Muscle of back (tissue), 11 donors: ENCODE results near the gene FHIT. TPM values are rescaled to one million over a fixed set of nuclear protein-coding genes. Genes with fewer than 3 reads are reported as not detected.

ENCODE experiments used
- DNase-seq, 3 donors: peaks; one replicate each; pipeline versions ENCODE4 v3.0.0 to v3.0.0-alpha.2; 2013
- polyA plus RNA-seq, 10 donors: library from polyadenylated mRNA; unstranded; fragments of 120-200 nt; gene quantifications; one replicate each; pipeline ENCODE4 v1.2.1, GENCODE V29; 2013; ENCODE audit not compliant: insufficient read length in 10 of 10

The FHIT gene
- polyA plus RNA-seq, 10 donors: 4.2 to 8.0 (median 5.8) TPM

DNA sequence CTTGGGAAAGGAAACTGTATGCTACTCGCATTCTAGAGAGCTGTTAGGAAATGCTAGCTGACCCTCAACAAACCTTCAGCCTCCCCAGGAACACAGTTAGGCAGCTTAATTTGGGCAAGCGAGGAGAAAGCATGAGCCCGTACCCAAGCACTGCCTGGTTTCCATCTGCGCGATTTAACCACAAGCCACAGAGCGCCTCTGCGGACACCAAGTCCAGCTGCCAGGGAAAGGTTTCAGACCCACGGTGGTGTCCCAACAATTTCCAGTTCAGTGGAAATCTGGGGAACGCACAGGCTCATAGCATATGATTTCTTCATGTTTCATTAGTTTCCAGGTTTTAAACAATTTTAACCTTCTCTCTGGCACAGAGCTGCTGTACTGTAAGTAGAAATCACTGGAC, 617.6 kb downstream of the FHIT start:
- peak in 1 of 3 donors; percentile 9 for DNase-seq

DNA sequence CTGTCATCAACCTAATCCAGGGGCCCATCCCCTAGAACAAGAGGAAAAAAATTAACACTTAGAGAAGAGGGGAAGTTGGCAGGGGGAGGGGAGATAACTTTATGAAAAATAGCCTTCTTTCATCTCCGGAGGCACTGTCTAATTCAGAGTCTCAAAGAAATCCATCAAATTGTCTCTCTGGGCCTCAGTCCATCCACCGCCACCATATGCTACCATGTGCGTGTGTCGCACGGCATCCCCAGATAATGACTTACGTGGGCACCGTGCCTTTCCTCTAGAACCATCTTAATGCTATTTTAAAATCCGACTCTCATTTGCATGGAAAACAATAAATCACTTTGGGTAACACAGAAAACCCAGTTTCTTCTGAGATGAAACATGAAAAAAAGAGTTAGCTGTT, 619.7 kb downstream of the FHIT start:
- DNase-seq: no peak

DNA sequence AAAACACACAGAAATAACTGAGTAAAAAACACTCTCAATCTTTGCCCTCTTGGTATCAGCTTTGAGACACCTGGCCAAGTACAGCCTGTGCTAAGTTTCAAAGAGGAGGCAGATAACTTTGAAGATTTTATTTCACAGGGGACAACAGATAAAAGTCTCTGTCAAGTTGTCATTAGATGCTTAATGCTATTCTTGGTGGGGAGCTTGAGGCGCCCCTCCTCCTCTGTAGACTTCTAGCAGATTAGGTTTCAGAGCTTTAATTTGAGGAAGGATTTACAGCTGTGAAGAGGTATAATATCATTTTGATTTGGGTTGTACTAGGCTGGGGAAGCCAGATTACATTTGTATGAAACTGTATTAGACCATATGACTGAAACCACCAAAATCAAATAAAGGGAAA, 620.3 kb downstream of the FHIT start:
- DNase-seq: no peak

DNA sequence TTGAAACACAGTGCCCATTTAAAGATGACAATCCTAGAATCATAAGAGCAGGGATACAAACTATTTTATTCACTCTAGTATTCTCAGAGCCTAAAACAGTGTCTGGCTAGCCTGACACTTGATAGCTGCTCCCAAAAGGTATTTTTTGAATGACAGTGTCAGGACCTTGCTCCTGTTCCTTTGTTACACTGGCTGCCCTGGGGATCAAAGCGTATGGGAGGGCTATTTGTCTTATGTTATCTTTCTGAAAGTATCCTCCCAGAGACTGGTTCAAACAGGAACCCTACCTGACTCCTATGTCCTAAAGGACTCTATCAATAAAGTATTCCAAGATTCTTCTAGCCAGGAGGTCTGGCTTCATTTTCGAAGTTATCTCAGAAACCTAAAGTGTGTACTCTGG, 621.4 kb downstream of the FHIT start:
- DNase-seq: no peak

DNA sequence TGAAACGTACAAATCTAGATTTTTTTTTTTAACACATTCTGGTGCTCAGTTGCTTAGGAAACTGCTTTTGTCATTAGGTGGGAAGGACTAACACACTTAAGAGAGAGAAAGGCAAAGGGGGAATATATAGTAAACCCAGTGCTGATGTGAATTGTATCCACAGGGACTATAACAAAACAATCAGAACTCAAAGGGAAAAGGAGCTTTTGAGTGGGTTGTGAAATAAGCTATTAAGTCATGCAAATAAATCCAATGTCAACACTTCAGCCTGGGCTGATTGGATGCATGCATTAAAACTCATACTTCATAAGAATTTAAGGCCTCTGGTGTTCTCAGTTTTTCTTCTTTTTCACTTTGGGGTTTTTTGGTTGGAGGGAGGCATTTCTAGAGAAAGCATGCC, 628.9 kb downstream of the FHIT start:
- DNase-seq: no peak

DNA sequence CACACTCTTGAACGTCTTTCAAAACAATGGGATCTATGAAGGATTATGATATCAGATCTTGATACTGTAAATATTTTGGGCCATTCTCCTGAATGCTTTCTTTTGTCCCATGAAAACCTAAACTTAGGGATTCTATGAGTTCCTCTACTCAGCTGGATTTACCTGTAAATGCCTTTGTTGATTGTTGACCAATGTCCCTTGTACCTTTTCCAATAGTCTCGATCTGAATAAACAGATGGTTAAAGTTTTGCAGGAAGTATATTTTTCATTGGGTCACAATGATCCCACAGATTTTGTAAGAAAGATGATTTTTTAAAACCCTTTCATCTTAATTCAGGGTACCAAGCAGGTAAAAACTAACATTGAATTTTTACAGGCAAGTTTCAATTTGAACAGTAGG, 634.1 kb downstream of the FHIT start:
- DNase-seq: no peak

DNA sequence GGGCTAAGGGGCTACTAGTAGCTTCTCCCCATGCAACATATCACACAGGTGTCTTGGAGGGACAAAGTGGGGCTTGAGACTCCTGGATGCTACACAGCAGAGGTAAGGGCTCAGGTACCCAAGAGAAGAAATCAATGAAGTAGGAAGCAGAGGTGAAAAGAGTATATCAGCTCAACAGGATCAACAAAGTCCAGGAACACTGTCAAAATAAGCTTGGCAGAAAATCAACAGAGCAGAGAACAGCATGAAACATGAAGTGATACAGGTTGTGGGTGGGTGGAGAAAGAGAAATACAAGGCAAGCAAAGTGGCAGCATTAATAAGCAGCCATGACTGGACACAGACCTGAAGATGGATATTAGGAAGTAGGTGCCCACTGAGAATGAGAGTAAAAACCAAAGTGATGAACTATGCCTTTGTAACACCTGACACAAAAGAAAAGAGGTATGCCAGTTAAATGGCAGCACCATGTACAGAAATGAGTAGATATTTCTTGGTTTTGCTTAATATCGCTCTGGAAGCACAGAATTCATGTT, 637.4 kb downstream of the FHIT start:
- no peak for DNase-seq

DNA sequence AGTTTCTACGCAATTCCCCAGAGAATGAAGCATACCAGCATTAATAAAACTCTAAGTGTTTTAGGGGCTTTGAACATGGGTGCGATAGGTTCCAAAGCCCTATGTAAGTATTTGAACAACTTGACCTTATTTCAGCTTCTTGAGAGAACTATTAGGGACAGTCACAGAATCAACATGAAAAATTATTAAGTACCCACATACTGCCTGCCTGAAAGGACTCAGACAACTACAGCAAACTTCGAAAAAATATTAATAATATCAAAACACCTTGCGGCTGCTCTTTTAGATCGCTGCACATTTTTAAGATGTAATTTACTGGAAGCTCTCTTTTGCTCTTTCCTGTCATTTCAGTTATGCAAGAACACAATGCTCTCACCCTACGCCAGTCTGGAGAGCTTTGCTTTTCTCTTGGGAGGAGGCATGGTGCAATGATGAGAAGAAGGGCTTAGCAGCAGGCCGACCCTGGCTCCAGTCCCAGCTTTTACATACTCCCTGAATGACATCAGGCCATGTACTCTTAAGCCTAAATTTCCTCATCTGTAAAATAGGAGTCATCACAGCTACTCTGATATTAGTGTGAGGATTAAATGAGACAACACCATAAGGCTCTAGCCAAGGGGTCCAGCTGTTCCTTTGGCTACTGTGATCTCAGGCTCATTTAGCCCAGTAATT, 640.7 kb downstream of the FHIT start:
- peak; percentile 24 to 69 (median 46) for DNase-seq

DNA sequence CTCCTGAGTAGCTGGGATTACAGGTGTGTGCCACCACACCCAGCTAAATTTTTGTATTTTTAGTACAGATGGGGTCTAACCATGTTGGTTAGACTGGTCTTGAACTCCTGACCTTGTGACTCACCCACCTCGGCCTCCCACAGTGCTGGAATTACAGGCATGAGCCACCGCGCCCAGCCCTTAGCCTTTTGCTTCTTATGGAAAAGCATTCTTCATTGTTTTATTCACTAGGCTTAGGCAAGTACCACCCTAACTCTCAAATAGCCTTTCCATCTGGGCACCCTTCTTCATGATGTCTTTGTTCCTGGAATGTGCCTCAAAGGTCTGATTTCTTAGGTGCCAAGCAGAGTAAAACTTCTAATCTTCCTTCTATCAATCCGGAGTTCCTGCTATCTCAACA, 641.8 kb downstream of the FHIT start:
- no peak for DNase-seq

DNA sequence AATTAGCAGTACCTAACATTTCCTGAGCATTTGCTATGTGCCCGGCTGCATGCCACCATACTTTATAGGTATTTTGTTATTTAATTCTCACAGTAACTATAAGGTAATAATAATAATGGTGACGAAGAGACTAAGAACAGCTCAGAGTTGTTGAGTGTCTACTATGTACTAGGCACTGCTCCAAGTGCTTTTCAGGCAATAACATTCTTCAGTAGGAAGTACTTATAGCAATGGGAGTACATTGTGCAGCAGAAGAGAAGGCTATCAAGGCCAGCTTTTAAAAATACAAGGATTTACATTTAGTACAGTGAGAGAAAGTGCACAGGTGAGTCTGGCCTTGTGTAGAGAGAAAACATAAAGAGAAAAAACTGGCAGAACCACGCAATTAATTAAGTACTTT, 647.4 kb downstream of the FHIT start:
- DNase-seq: no peak

DNA sequence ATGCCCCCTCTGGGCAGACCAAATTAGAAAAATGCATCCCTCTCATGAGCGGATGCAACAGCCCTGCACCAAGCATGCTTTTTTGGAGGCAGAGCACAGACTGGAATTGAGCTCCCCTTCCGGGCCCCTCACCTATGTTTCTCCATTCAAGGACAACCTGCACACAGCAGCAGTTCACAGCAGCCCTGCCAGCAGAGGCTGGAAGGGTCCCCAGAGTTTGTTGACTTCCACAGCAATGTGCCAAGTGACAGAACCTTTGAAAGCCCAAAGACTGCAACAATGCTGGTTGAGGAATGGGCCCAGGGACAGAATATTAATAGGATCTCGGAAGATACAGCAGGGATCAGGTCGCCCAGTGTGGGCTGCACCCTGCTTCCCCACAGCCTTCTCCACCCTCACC, 650.4 kb downstream of the FHIT start:
- no peak for DNase-seq

DNA sequence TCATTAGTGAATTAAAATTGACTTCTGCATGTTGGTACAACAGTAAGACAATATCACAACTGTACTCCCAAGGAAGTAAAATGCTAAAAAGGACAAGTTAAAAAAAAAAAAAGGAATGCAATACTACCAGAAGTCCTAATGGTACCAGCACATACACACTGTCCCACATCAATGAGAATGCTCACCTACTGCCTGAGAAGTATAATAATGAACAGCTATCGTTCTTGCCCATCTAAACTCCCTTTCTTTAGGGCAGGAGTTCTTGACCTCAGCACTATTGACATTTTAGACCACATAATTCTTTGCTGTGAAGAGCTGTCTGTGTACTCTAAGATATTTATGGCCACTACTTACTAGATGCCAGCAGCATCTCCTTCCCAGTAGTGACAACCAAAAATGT, 651.7 kb downstream of the FHIT start:
- no peak for DNase-seq

DNA sequence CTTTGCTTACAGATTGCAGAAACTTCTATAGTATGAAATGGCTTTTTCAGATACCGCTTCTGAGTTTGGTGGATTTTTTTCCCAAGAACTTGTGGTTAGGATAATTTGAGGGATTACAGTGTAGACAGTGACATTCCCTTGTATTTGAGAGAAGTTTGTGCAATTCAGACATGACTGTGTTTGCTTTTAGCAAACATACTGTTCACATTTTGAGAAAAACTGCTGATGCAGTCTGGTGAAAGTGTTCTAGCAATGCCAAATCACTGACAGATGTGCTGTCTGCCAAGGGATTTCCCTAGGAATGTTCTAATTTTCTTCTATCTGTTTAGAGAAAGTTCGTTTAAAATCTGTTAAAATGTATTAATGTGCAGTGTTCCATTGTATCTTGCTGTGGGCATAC, 652.6 kb downstream of the FHIT start:
- peak; percentile 28 to 49 (median 31) for DNase-seq

DNA sequence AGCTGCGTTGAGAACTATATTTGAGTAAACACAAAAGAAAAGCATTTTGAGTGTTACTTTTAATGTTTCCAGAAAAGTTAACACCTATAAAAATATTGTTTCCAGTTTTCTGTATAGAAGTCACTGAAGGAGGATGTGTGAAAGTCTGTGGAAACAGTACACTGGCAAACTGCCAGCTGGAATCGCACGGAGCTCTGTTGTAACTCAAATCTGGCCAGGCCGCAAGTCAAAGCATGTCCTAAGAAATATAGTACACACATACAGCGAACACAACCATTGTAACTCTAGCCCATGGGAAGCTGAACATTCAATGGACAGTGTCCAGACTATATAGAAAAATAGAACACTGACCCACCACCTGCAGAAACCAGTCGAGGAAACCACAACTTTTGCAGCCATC, 657.2 kb downstream of the FHIT start:
- peak; percentile 75 to 94 (median 88) for DNase-seq

DNA sequence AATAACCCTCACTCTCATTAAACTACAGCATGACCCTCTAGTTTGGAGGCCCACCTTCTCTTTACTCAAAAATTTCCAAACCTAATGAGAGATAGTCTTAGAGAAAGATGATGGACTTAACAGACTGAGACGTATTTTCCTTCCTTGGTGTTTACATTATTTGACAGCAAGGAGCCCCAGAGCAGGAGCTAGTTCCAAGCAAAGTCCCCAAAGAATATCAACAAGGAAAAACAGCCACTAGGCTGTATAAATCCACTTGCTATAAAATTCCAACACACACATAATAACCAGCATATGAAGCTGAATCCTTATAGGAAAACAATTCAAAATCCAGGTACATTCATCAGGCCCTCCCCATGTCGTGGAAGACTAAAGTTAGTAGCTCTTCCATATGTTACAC, 660.0 kb downstream of the FHIT start:
- peak in 1 of 3 donors; percentile 51 for DNase-seq

DNA sequence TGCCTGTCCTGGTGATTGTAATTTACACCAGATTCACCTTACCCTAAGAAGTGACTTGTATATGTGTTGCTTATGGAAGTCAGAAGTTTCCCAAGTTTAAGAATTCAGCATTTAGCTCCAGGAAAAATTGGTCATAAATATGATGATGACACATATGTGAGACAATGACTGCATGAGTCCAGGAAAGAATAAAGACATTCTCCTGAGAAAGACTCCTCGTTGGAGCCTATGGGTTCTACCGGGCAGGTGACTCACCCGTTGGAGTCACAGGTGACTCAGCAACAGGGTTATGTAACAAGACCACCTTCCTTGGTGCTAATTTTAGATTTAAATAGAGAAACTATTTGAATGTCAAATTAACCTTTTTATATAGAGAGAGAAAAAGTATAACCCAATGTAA, 662.4 kb downstream of the FHIT start:
- no peak for DNase-seq

DNA sequence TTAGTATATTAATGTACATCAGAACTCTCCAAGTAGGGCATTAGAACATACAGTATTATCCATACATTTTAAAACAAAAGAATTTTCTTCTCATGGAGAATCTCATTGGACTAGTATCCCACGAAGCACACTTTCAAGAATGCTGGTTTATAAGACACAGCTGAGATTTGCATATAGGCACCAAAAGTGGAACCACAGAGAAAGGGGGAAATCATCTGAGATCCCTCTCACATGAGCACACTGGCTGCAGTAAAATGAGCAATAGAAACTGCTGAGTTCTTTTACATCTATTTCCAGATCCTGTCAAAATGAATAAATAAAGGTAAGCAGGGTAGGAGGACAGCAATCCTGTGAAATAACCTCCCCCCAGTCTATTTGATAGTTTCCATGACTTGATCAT, 665.3 kb downstream of the FHIT start:
- DNase-seq: no peak

DNA sequence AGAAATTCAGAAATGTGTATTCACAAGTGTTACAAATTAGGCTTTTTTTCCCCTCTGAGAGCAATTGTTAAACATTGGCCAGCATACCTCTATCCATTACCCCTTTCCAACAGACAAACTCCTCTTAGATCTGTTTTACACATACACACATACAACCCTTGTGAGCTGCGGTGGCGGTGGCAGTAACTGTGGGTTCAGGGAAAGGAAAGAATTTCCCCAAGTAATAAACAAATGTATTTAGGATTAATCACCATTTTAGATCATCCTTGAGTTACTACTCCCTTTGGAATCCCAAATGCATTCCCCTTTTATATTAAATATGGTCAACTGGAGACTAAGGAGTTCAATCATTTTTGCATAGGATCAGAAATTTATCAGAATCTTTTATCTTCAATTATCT, 667.0 kb downstream of the FHIT start:
- peak in 1 of 3 donors; percentile 53 for DNase-seq

DNA sequence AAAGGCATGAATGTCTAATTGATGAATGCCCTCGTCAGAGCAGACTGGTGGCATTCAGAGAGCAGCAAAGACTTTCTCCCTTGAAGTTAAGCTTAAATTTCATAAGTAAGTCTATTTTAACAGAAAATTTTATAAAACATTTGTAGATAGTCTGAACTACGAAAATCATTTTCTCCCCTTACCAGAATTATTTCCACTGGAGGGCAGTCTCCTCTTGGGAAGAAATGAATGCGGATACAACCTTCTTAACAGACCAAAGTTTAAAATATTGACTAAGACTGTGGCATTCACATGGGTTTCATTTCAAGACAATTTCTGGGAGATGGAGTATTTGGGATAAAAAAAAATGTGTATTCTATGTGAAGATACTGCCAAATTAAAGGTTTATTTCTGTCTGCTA, 669.0 kb downstream of the FHIT start:
- peak; percentile 16 to 55 (median 19) for DNase-seq

DNA sequence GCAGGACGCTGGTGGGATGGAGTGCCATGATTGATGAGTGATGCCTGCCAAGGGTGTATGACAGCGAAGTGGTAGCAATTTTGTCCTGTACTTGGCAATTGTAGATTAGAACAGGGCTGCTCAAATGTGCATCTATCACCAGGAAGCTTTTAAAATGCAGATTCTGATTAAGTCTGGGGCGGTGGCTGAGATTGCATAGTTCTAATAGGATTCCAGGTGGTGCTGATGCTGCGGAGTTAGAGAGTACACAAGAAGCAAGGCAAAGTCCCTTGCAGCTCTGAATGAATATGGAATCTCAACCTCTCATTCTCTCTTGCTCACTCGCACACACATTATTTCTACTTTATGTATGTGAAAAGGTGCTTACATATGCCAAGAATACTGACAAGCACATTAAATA, 670.4 kb downstream of the FHIT start:
- DNase-seq: no peak

DNA sequence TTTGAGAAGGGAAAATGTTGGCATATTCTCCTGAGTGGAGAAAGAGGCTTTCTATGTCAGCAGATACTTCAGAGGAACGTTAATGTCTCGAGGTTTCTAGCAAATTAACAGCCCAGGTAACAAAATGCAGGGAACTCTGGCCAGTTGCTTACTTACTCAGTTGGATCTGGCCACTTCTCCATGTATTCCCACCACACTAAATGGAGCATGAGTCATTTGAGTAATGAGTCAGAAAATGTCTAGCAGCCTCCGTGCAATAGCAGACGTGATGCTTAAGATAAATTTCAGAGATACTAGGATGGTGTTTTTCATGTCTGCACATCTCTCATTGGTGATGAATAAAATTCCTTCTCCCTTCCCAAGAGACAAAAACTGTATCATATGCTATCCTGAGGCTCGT, 671.5 kb downstream of the FHIT start:
- DNase-seq: peak in 1 of 3 donors; percentile 84

DNA sequence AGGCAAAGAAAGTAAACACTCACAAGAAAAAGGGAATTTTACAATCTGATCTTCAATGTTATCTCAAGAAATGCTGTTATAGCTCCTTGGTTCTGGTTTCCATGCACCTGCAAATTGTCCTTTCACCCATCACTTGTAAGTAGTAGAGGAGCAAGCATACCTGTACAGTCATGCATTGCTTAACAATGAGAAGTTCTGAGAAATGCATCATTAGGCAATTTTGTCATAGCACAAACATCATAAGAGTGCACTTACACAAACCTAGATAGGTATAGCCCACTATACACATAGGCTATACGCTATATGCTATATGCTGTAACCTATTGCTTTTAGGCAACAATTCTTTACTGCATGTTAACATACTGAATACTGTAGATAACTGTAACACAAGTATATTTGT, 672.3 kb downstream of the FHIT start:
- DNase-seq: no peak

DNA sequence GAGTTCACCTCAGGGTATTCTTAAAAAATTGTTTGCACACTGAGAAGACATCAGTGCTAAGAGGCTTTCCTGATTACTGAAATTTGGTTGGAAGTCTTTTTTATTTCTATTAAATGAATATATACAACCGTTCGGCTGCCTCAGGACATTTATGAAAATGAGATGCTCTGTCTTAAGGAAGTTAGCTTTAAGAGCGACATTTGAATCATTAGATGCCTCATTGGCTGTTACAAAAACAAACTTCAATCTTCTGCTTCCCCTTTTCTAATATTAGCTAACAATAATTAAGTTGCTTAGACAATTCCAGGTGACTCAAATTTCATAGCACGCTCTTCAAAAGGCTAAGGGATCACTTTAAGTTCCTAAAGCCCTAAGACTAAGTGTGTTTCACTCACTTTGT, 673.7 kb downstream of the FHIT start:
- DNase-seq: no peak

DNA sequence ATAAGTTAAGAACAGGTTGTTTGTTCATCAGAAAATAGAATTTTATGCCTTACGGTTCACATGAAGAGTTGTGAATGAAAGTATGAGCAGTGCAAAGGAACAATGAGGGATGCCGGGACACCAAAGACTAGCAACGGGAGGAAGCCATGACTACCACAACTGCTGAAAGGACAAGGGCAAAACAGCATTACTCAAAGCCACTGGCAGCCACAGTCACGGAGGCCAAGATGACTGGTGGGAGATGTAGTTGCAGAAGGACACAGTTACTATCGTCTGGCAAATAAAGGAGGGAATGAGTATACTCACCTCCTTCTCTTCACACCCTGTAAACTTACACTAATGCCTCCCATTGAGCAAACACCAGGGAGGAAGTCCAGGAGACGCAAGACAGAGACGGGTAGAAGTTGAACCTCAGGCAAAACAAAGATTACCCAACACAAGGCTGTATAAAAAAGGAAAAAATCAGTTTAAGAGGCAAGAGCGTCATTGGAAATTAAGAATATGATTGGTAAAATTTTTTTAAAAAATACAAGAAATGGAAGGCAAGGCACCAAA, 675.5 kb downstream of the FHIT start:
- no peak for DNase-seq
